ENCODE data around the gene BBS1. TPM values are rescaled to one million over a fixed set of nuclear protein-coding genes. Genes with fewer than 3 reads are reported as not detected.

BBS1 gene
- total and polyA plus RNA-seq, 2 donors (not counting 3 experiments of a cell fraction or from before 2014, with no cell fraction given) = 29.2 to 32.9 TPM

DNA sequence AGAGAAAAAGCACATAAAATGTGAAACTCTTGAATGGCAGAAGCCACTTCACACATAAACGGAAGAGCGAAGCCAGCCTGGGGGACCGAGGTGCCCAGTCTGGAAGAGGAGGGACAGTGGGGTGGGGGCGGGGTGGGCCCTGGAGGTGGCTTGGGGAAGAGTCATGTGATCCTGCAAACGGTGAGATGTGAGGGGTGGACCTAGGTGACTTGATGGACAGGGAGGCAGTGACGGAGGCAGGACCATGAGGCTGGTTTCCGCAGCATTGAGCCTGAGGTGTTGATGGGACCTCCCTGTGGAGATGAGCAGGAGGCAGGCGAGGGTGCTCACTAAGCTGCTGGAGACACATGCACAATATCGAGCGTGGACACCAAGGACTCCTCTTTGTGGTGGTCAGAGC lies 18.6 kb downstream of the BBS1 start:
- Histone ChIP-seq H3K79me2 (ENCODE audit: control insufficient read depth, insufficient read depth, low read length) (no peaks in the 10 kb centered on the region), H3K27ac (ENCODE audit: insufficient read depth, low read depth, low read length) (no peak overlapping the region), H3K27me3 (ENCODE audit: control insufficient read depth in 2 of 2, insufficient read depth in 2 of 2, low read length in 2 of 2) (no peaks in the 10 kb centered on the region), H3K4me3 (replicated peaks in 1 of 3; ENCODE audit: insufficient read depth in 1 of 3, low read depth in 1 of 3, low read length in 3 of 3) (no peak overlapping the region), H2AFZ (ENCODE audit: low read depth, low read length) (no peak overlapping the region), H3K36me3 (ENCODE audit: control insufficient read depth in 2 of 2, extremely low read depth in 1 of 2, insufficient read depth in 2 of 2, low read length in 2 of 2) (peaks cover 0 to 6% of the 10 kb centered on the region in 2 experiments), H4K20me1 (replicated peaks; ENCODE audit: control insufficient read depth, extremely low read depth, insufficient read depth, low read length) (no peaks in the 10 kb centered on the region), H3K9ac (replicated peaks; ENCODE audit: extremely low read depth, insufficient read depth, low read length) (no peak overlapping the region), H3K4me2 (ENCODE audit: insufficient read depth, low read length) (no peak overlapping the region), H3K4me1 (ENCODE audit: control insufficient read depth, extremely low read depth, insufficient read depth, low read length) (no peaks in the 10 kb centered on the region), H3K9me3 (replicated peaks; ENCODE audit: control insufficient read depth, insufficient read depth, low read length) (no peaks in the 10 kb centered on the region), H3K9me1 (replicated peaks; ENCODE audit: control insufficient read depth, extremely low read depth, insufficient read depth, low read length) (no peaks in the 10 kb centered on the region)
- ChIA-PET CTCF (interaction anchor here (1.3 kb wide), 1 partner anchor 149 kb away, joined by 4 read pairs; no protein-coding TSS in a partner anchor), POLR2A (no interaction called here)
- TF ChIP-seq, protein P1, sequence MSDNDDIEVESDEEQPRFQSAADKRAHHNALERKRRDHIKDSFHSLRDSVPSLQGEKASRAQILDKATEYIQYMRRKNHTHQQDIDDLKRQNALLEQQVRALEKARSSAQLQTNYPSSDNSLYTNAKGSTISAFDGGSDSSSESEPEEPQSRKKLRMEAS (IDR thresholded peaks at IDR 0.05; ENCODE audit: insufficient read depth, insufficient read length) = no peak
- TF ChIP-seq, protein P2, sequence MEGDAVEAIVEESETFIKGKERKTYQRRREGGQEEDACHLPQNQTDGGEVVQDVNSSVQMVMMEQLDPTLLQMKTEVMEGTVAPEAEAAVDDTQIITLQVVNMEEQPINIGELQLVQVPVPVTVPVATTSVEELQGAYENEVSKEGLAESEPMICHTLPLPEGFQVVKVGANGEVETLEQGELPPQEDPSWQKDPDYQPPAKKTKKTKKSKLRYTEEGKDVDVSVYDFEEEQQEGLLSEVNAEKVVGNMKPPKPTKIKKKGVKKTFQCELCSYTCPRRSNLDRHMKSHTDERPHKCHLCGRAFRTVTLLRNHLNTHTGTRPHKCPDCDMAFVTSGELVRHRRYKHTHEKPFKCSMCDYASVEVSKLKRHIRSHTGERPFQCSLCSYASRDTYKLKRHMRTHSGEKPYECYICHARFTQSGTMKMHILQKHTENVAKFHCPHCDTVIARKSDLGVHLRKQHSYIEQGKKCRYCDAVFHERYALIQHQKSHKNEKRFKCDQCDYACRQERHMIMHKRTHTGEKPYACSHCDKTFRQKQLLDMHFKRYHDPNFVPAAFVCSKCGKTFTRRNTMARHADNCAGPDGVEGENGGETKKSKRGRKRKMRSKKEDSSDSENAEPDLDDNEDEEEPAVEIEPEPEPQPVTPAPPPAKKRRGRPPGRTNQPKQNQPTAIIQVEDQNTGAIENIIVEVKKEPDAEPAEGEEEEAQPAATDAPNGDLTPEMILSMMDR (IDR thresholded peaks at IDR 0.05; ENCODE audit: extremely low read depth in 1 of 2, insufficient read depth in 1 of 2, low read depth in 1 of 2, low read length in 2 of 2) = no peak
- no peak for TF ChIP-seq EZH2 (IDR thresholded peaks at IDR 0.05; ENCODE audit: borderline replicate concordance, low read depth, low read length, severe bottlenecking)
- TF ChIP-seq MYC (IDR thresholded peaks at IDR 0.05; ENCODE audit: low read depth, low read length) = no peak
- TF ChIP-seq POLR2AphosphoS5 (IDR thresholded peaks at IDR 0.05; ENCODE audit: insufficient read depth, low read depth, low read length) = no peak
- no peak for TF ChIP-seq FOS (IDR thresholded peaks at IDR 0.05; ENCODE audit: borderline replicate concordance, insufficient read depth, low read length)
- no peak for TF ChIP-seq JUN (IDR thresholded peaks at IDR 0.05; ENCODE audit: borderline replicate concordance, insufficient read depth, insufficient read length, low read depth)
- no peak for TF ChIP-seq GATA2 (IDR thresholded peaks at IDR 0.05; ENCODE audit: insufficient read depth, insufficient read length, low read depth, low read length)
- intact Hi-C loops (cut with micrococcal nuclease) = no loop called here
- FAIRE-seq (no peak), DNase-seq (ENCODE audit: low read depth, low spot score) (no peak)
- dilution Hi-C loops (cut with MboI; ENCODE audit: extremely low pct_ligation_motif_present, low sequenced_read_pairs) = no loop called here
- no TSS peak for BruUV-seq (replicated peaks)

Measured in endothelial cell of umbilical vein (primary cell).